Osteocyte (in vitro differentiated cells): ENCODE results near the gene TRERF1. TPM values are rescaled to one million over a fixed set of nuclear protein-coding genes. Genes with fewer than 3 reads are reported as not detected.

ENCODE experiments used
- DNase-seq: peaks from one replicate; pipeline ENCODE4 v3.0.0; 2021; ENCODE audit warnings: mixed read lengths; ENCODE audit not compliant: unreplicated experiment; ENCODE audit errors: extremely low spot score
- H3K27ac Mint-ChIP-seq: one replicate; pipeline ENCODE4 v1.8.0; 2021; ENCODE audit warnings: mild to moderate bottlenecking, mixed read lengths; ENCODE audit not compliant: unreplicated experiment
- H3K27me3 Mint-ChIP-seq: one replicate; pipeline ENCODE4 v1.8.0; 2021; ENCODE audit warnings: mixed read lengths; ENCODE audit not compliant: unreplicated experiment
- H3K36me3 Mint-ChIP-seq: one replicate; pipeline ENCODE4 v1.8.0; 2021; ENCODE audit warnings: mixed read lengths; ENCODE audit not compliant: unreplicated experiment
- H3K4me1 Mint-ChIP-seq: one replicate; pipeline ENCODE4 v1.8.0; 2021; ENCODE audit warnings: mixed read lengths; ENCODE audit not compliant: unreplicated experiment
- H3K4me3 Mint-ChIP-seq: one replicate; pipeline ENCODE4 v1.8.0; 2021; ENCODE audit warnings: mild to moderate bottlenecking, moderate library complexity, mixed read lengths; ENCODE audit not compliant: unreplicated experiment
- H3K9me3 Mint-ChIP-seq: one replicate; pipeline ENCODE4 v1.8.0; 2021; ENCODE audit warnings: mixed read lengths; ENCODE audit not compliant: unreplicated experiment
- CTCF ChIP-seq: fragments of 200-600 bp; sonication (generic); IDR thresholded peaks from 2 replicates; pipeline ENCODE4 v1.5.0; 2021; ENCODE audit warnings: antibody characterized with exemption, mild to moderate bottlenecking, moderate library complexity
- total RNA-seq: library from RNA; stranded (reverse); gene quantifications from 2 replicates; pipeline ENCODE4 v1.2.1, GENCODE V29; 2021

TRERF1 gene
- total RNA-seq, 1 donor from 2014 or later: 6.4 TPM

- Mint-ChIP-seq H3K4me3 (no peak overlapping the region), H3K27me3 (no peaks in the 10 kb centered on the region), H3K4me1 (peaks cover 53% of the 10 kb centered on the region), H3K9me3 (no peaks in the 10 kb centered on the region), H3K27ac (peak overlapping the region; percentile 19), H3K36me3 (no peaks in the 10 kb centered on the region)
- TF ChIP-seq CTCF: no peak
- no peak for DNase-seq
These were observed 45.1 kb downstream of the TRERF1 start for GRCh38 chr6:42406306-42407280.

- no peak for DNase-seq
- H3K36me3 Mint-ChIP-seq: no peaks in the 10 kb centered on the region
- H3K27ac Mint-ChIP-seq: peak overlapping the region; percentile 91
- H3K4me3 Mint-ChIP-seq: no peak overlapping the region
- no peaks in the 10 kb centered on the region for H3K27me3 Mint-ChIP-seq
- peaks cover 53% of the 10 kb centered on the region for H3K4me1 Mint-ChIP-seq
- TF ChIP-seq CTCF: no peak
- no peaks in the 10 kb centered on the region for H3K9me3 Mint-ChIP-seq
These were observed 46.7 kb downstream of the TRERF1 start for GRCh38 chr6:42405021-42405420.

- peak overlapping the region; percentile 91 for H3K27ac Mint-ChIP-seq
- no peak for TF ChIP-seq CTCF
- H3K27me3 Mint-ChIP-seq: no peaks in the 10 kb centered on the region
- H3K4me3 Mint-ChIP-seq: peak overlapping the region; percentile 8
- no peak for DNase-seq
- H3K4me1 Mint-ChIP-seq: peaks cover 53% of the 10 kb centered on the region
- no peaks in the 10 kb centered on the region for H3K36me3 Mint-ChIP-seq
- no peaks in the 10 kb centered on the region for H3K9me3 Mint-ChIP-seq
These were observed 47.2 kb downstream of the TRERF1 start for GRCh38 chr6:42404484-42404883.

GRCh38 chr6:42403831-42404230 lies 47.9 kb downstream of the TRERF1 start:
- H3K9me3 Mint-ChIP-seq: no peaks in the 10 kb centered on the region
- peaks cover 51% of the 10 kb centered on the region for H3K4me1 Mint-ChIP-seq
- peak overlapping the region; percentile 91 for H3K27ac Mint-ChIP-seq
- TF ChIP-seq CTCF: no peak
- no peaks in the 10 kb centered on the region for H3K27me3 Mint-ChIP-seq
- DNase-seq: no peak
- H3K36me3 Mint-ChIP-seq: no peaks in the 10 kb centered on the region
- H3K4me3 Mint-ChIP-seq: no peak overlapping the region

GRCh38 chr6:42403421-42403820 lies 48.3 kb downstream of the TRERF1 start:
- Mint-ChIP-seq H3K4me1 (peaks cover 51% of the 10 kb centered on the region), H3K36me3 (no peaks in the 10 kb centered on the region), H3K27me3 (no peaks in the 10 kb centered on the region), H3K4me3 (no peak overlapping the region), H3K27ac (peak overlapping the region; percentile 91), H3K9me3 (no peaks in the 10 kb centered on the region)
- no peak for DNase-seq
- TF ChIP-seq CTCF: no peak
